HepG2 (cell line): ENCODE data around the gene PTPN20. TPM values are rescaled to one million over a fixed set of nuclear protein-coding genes. Genes with fewer than 3 reads are reported as not detected.

ENCODE experiments used
- ATAC-seq: fragments of 200-7000 bp; cut with Tn5 transposase; 3 replicates; pipeline ENCODE4 v1.9.1; 2020; ENCODE audit warnings: mild to moderate bottlenecking, moderate library complexity
- BruUV-seq: library from RNA; stranded (reverse); fragments of 400-500 nt; replicated peaks from 2 replicates; lab custom pipeline; 2021; lab: Mats Ljungman, UMichigan
- CTCF ChIA-PET: fragments of 300-600 bp; formaldehyde crosslinking; extraction: SDS; loops from one replicate; lab custom pipeline; 2021; ENCODE audit warnings: low total read pairs, inconsistent platforms, low intra/inter-chr PET ratio; lab: Yijun Ruan, JAX
- POLR2A ChIA-PET: fragments of 350-600 bp; sonication (Branson Sonifier 250); formaldehyde crosslinking; loops from one replicate; lab custom pipeline; 2020; ENCODE audit warnings: antibody characterized with exemption, inconsistent platforms; lab: Yijun Ruan, JAX
- DNase-seq: peaks from one replicate; pipeline ENCODE4 v3.0.0-alpha.2; 2015; ENCODE audit warnings: low spot score
- FAIRE-seq: peaks from 3 replicates; lab custom pipeline; 2011; peaks lifted over from hg19 to GRCh38; lab: Jason Lieb, UNC
- H2AFZ ChIP-seq: one replicate; pipeline ENCODE4 v1.6.1; 2011; ENCODE audit warnings: low read length, inconsistent platforms
- H3K27ac ChIP-seq: fragments of 300-600 bp; 3 replicates; pipeline ENCODE4 v1.8.0; 2011; ENCODE audit warnings: mixed run types, mild to moderate bottlenecking, mixed read lengths, low read length, inconsistent platforms; ENCODE audit not compliant: insufficient read depth; ENCODE audit errors: extremely low read length
- H3K27me3 ChIP-seq, 2 experiments: fragments of 200-600 bp in 1 of 2; 2 replicates in 1 of 2; 3 replicates in 1 of 2; pipeline versions ENCODE4 v1.6.0 to v1.8.0; 2011; ENCODE audit warnings: low read length in 2 of 2, mild to moderate bottlenecking in 2 of 2, moderate library complexity in 2 of 2, inconsistent platforms in 1 of 2; ENCODE audit not compliant: insufficient read depth in 2 of 2, control insufficient read depth in 1 of 2
- H3K36me3 ChIP-seq, 2 experiments: fragments of 200-600 bp in 1 of 2; replicated peaks in 1 of 2; 2 replicates in 1 of 2; 3 replicates in 1 of 2; pipeline versions ENCODE4 v1.5.1 to v1.8.0; 2011; ENCODE audit warnings: low read length in 2 of 2, inconsistent platforms in 1 of 2; ENCODE audit not compliant: insufficient read depth in 2 of 2, control insufficient read depth in 1 of 2
- H3K4me1 ChIP-seq: 2 replicates; pipeline ENCODE4 v1.5.1; 2012; ENCODE audit warnings: low read length, inconsistent platforms; ENCODE audit not compliant: insufficient read depth
- H3K4me2 ChIP-seq: 2 replicates; pipeline ENCODE4 v1.6.0; 2011; ENCODE audit warnings: low read depth, low read length, inconsistent platforms
- H3K4me3 ChIP-seq, 3 experiments: fragments of 200-600 bp in 1 of 3; sonication (generic), shearing (Covaris generic) in 1 of 3; replicated peaks in 1 of 3; 2 replicates each; pipeline ENCODE4 v1.5.1; 2011 to 2016; ENCODE audit warnings: low read length in 3 of 3, inconsistent platforms in 2 of 3, low read depth in 2 of 3, mild to moderate bottlenecking in 2 of 3, control low read depth in 1 of 3, mixed read lengths in 1 of 3; ENCODE audit not compliant: insufficient read depth in 1 of 3
- H3K79me2 ChIP-seq: one replicate; pipeline ENCODE4 v1.6.1; 2011; ENCODE audit warnings: low read length, inconsistent platforms; ENCODE audit not compliant: insufficient read depth
- H3K9ac ChIP-seq: 2 replicates; pipeline ENCODE4 v1.6.0; 2011; ENCODE audit warnings: mild to moderate bottlenecking, low read depth, low read length, inconsistent platforms; ENCODE audit not compliant: insufficient read depth
- H3K9me3 ChIP-seq: 2 replicates; pipeline ENCODE4 v1.5.1; 2012; ENCODE audit warnings: mild to moderate bottlenecking, low read length
- H4K20me1 ChIP-seq: 2 replicates; pipeline ENCODE4 v1.6.0; 2011; ENCODE audit warnings: inconsistent platforms, mild to moderate bottlenecking, low read length, moderate library complexity; ENCODE audit not compliant: insufficient read depth
- FOXA1 ChIP-seq, 2 experiments: fragments of 450-650 bp in 1 of 2; sonication (generic) in 1 of 2; formaldehyde crosslinking in 1 of 2; IDR thresholded peaks; 2 replicates each; pipeline versions ENCODE4 v1.4.0 to v1.6.1; 2016 to 2020; ENCODE audit warnings: missing genetic modification reagents in 1 of 2
- KDM5A ChIP-seq: fragments of 200-600 bp; sonication (generic); IDR thresholded peaks from 2 replicates; pipeline ENCODE4 v1.7.0; 2018; ENCODE audit warnings: antibody characterized with exemption, mild to moderate bottlenecking, low read length, borderline replicate concordance
- MED13 ChIP-seq: sonication (generic); formaldehyde crosslinking; IDR thresholded peaks from 2 replicates; pipeline ENCODE4 v1.5.0; 2020; ENCODE audit warnings: missing genetic modification reagents
- RXRA ChIP-seq: sonication (generic); formaldehyde crosslinking; IDR thresholded peaks from 2 replicates; pipeline ENCODE4 v1.5.1; 2020; ENCODE audit warnings: missing genetic modification reagents
- SMYD3 ChIP-seq: sonication (generic); formaldehyde crosslinking; IDR thresholded peaks from 2 replicates; pipeline ENCODE4 v1.8.1; 2023; ENCODE audit warnings: mild to moderate bottlenecking, missing genetic modification reagents
- TAF15 ChIP-seq: fragments of 200-400 bp; formaldehyde crosslinking; IDR thresholded peaks from one replicate; pipeline ENCODE4 v1.6.1; 2018; ENCODE audit warnings: mild to moderate bottlenecking, low read depth, low read length; ENCODE audit not compliant: poor library complexity, severe bottlenecking
- ZNF160 ChIP-seq: sonication (generic); formaldehyde crosslinking; IDR thresholded peaks from 2 replicates; pipeline ENCODE4 v1.8.0; 2022; ENCODE audit warnings: mild to moderate bottlenecking, inconsistent platforms, missing genetic modification reagents
- ZNF235 ChIP-seq: sonication (generic); formaldehyde crosslinking; IDR thresholded peaks from 2 replicates; pipeline ENCODE4 v1.8.1; 2023; ENCODE audit warnings: mild to moderate bottlenecking, missing genetic modification reagents, borderline replicate concordance
- ZNF567 ChIP-seq: sonication (generic); formaldehyde crosslinking; IDR thresholded peaks from 2 replicates; pipeline ENCODE4 v1.8.1; 2023; ENCODE audit warnings: mild to moderate bottlenecking, missing genetic modification reagents, borderline replicate concordance
- ZNF768 ChIP-seq: sonication (generic); formaldehyde crosslinking; IDR thresholded peaks from 2 replicates; pipeline ENCODE4 v1.4.0; 2020; ENCODE audit warnings: missing genetic modification reagents
- WGBS: methylation state at CpG from one replicate; pipeline ENCODE4 v1.1.6; 2017; ENCODE audit warnings: low lambda C conversion rate; 5-methylcytosine and 5-hydroxymethylcytosine counted together
- in situ Hi-C: cut with HindIII; loops from 2 replicates; pipeline ENCODE4 v1.10.0; 2017; ENCODE audit warnings: low pct_unique_long_range_greater_than_20kb; ENCODE audit not compliant: extremely low pct_ligation_motif_present
- intact Hi-C: fragments of 100-400 bp; cut with micrococcal nuclease; formaldehyde crosslinking; loops from one replicate; pipeline ENCODE4 v1.10.0; 2022; ENCODE audit not compliant: unreplicated experiment
- polyA plus RNA-seq, 8 experiments: library from polyadenylated mRNA; depleted of rRNA in 3 of 8; stranded (reverse) in 7 of 8; unstranded in 1 of 8; fragments of >200 nt; fragmentation: Illumina TruSeq in 4 of 8; extraction: Trizol in 4 of 8; gene quantifications; 2 replicates each; pipeline versions ENCODE4 v1.2.1 to v1.2.3, GENCODE V29; 2011 to 2016; ENCODE audit warnings: low read depth in 4 of 8, missing spikeins in 1 of 8, mixed read lengths in 1 of 8; ENCODE audit not compliant: insufficient read depth in 1 of 8
- total RNA-seq, 5 experiments: library from RNA; depleted of rRNA; stranded (reverse); fragments of >200 nt; fragmentation: Illumina TruSeq; extraction: Trizol; gene quantifications; 2 replicates each; pipeline ENCODE4 v1.2.3, GENCODE V29; 2016; ENCODE audit warnings: low read depth in 1 of 5
- TF ChIP-seq, protein P1 (sequence below): sonication (generic); formaldehyde crosslinking; IDR thresholded peaks from 2 replicates; pipeline ENCODE4 v1.9.0; 2021; ENCODE audit warnings: missing genetic modification reagents, mild to moderate bottlenecking, borderline replicate concordance
- TF ChIP-seq, protein P2 (sequence below): sonication (generic); formaldehyde crosslinking; IDR thresholded peaks from 2 replicates; pipeline ENCODE4 v1.5.1; 2020; ENCODE audit warnings: missing genetic modification reagents, mild to moderate bottlenecking, borderline replicate concordance
- TF ChIP-seq, protein P3 (sequence below): IDR thresholded peaks from 2 replicates; pipeline ENCODE4 v1.6.1; 2016; ENCODE audit warnings: missing compliant biosample characterization, missing genetic modification reagents, borderline replicate concordance

The PTPN20 gene
- total and polyA plus RNA-seq, 2 of the 13 experiments (the other 11 are each of a cell fraction or from before 2014, with no cell fraction given) = not detected

DNA sequence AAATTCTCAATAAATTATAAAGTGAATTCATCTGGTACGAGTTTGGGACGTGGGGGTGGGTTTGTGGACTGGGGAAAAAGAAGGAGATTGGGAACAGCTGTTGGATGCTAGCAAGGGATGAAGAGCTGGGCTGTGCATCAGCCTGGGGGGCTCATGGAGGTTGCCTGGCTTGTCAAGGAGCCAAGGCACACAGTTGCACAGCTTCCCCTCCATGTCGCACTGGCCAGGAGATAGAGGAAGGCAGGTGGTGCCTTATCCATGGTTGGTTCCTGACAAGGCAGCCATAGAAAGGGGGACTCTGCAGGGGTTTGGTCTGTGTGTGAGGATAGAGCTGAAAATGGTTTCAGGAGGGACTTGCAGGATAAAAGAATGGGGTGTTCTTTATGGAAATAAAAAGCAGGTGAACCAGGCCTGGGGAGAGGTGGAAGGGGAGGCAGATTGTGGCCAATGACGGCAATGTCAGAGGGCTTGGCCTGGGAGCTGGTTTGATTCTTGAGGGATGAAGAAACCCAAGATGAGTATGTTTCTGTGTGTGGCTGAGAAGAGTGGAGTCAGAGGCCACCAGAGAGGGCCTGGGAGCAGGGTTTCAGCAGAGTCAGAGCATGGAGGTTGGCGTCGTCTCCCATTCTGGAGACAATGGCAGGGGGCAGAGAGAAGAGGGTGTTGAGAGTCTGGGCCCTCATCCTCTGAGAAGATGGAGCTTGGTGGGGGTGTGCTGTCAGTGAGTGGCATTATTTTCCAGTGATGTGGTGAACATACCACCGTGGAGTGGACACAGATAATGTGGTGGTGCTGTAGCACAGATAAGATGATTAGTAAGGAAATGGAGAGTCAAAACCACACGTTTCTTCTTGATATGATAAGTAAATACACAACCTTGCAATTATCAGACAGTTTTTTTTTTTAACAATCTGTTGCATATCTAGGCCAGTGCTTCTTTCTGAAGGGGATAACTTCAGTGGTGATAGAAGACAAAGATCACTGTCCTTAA lies 108.2 kb downstream of the PTPN20 start:
- Histone ChIP-seq H3K79me2 (no peaks in the 10 kb centered on the region), H3K4me1 (peaks cover 14% of the 10 kb centered on the region), H3K9ac (no peak overlapping the region), H4K20me1 (no peaks in the 10 kb centered on the region), H3K27me3 (peaks cover 0 to 15% of the 10 kb centered on the region in 2 experiments; a peak in 3 of 5 replicates), H3K27ac (no peak overlapping the region), H3K4me3 (no peak overlapping the region), H3K36me3 (no peaks in the 10 kb centered on the region), H3K9me3 (no peaks in the 10 kb centered on the region), H2AFZ (no peak overlapping the region), H3K4me2 (no peak overlapping the region)
- no TSS peak for BruUV-seq
- ChIA-PET CTCF (no interaction called here), POLR2A (no interaction called here)
- ATAC-seq (no peak), FAIRE-seq (no peak), DNase-seq (no peak)
- intact Hi-C loops = no loop called here
- 31% methylated on average over 8 of the region's 8 CpGs for WGBS
- in situ Hi-C loops = loop anchor here (10.0 kb wide), 1 partner anchor 285 kb away; the partner anchor contains the start of gene GDF10
- no peak for TF ChIP-seq RXRA (CRISPR knock-in tag)
- TF ChIP-seq, protein P1, sequence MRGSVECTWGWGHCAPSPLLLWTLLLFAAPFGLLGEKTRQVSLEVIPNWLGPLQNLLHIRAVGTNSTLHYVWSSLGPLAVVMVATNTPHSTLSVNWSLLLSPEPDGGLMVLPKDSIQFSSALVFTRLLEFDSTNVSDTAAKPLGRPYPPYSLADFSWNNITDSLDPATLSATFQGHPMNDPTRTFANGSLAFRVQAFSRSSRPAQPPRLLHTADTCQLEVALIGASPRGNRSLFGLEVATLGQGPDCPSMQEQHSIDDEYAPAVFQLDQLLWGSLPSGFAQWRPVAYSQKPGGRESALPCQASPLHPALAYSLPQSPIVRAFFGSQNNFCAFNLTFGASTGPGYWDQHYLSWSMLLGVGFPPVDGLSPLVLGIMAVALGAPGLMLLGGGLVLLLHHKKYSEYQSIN (CRISPR knock-in tag) = no peak

DNA sequence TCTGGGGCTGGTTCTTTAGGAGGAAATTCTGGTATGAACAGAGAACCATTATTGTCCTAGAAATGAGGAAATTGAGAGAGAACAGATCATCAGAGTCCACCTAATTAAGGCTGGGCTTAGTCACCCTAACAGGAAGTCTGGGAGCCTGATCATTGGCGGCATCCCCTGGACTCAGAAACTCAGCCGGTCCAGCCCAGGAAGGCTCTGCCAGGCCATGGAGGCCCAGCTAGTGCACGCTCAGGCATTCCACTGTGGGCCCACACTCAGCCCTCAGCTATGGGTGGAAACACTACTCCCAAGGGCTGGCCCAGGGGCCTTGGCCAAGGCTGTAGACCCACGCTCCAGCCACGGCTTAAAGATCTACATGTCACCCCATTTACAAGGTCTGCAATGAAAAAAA lies 109.2 kb downstream of the PTPN20 start:
- no peaks in the 10 kb centered on the region for H4K20me1 ChIP-seq
- no peaks in the 10 kb centered on the region for H3K9me3 ChIP-seq
- no peak for ATAC-seq
- H3K4me3 ChIP-seq = no peak overlapping the region
- ChIA-PET CTCF (no interaction called here), POLR2A (no interaction called here)
- BruUV-seq = no TSS peak
- H3K4me2 ChIP-seq = no peak overlapping the region
- H3K27ac ChIP-seq = no peak overlapping the region
- in situ Hi-C loops = loop anchor here (10.0 kb wide), 1 partner anchor 284 kb away; the partner anchor contains the start of gene GDF10
- H3K36me3 ChIP-seq = no peaks in the 10 kb centered on the region
- intact Hi-C loops = no loop called here
- 10% methylated on average over 3 of the region's 5 CpGs for WGBS
- no peak for FAIRE-seq
- H3K4me1 ChIP-seq = peaks cover 14% of the 10 kb centered on the region
- no peaks in the 10 kb centered on the region for H3K79me2 ChIP-seq
- H2AFZ ChIP-seq = no peak overlapping the region
- H3K27me3 ChIP-seq = peaks cover 0 to 15% of the 10 kb centered on the region in 2 experiments; a peak in 3 of 5 replicates
- no peak for DNase-seq
- no peak overlapping the region for H3K9ac ChIP-seq
- no peak for TF ChIP-seq TAF15
- no peak for TF ChIP-seq MED13 (CRISPR knock-in tag)
- TF ChIP-seq SMYD3 = no peak
- TF ChIP-seq ZNF235 (CRISPR knock-in tag) = no peak
- no peak for TF ChIP-seq ZNF160 (CRISPR knock-in tag)
- TF ChIP-seq ZNF768 (CRISPR knock-in tag) = no peak
- TF ChIP-seq, protein P2, sequence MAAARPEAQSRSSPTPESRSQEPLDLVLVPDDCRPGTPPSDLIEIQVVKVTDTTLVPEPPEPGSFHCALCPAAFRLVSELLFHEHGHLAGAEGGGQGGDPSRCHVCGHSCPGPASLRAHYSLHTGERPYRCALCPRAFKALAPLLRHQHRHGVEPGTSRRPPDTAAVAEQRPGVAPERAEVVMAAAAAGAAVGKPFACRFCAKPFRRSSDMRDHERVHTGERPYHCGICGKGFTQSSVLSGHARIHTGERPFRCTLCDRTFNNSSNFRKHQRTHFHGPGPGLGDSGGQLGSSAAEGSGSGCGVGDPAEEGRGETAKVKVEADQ (CRISPR knock-in tag) = no peak
- TF ChIP-seq KDM5A = no peak
- TF ChIP-seq, protein P3, sequence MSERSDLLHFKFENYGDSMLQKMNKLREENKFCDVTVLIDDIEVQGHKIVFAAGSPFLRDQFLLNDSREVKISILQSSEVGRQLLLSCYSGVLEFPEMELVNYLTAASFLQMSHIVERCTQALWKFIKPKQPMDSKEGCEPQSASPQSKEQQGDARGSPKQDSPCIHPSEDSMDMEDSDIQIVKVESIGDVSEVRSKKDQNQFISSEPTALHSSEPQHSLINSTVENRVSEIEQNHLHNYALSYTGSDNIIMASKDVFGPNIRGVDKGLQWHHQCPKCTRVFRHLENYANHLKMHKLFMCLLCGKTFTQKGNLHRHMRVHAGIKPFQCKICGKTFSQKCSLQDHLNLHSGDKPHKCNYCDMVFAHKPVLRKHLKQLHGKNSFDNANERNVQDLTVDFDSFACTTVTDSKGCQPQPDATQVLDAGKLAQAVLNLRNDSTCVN (CRISPR knock-in tag) = no peak
- TF ChIP-seq ZNF567 (CRISPR knock-in tag) = no peak
- TF ChIP-seq FOXA1 (IDR thresholded peaks at IDR 0.05) = no peak
- TF ChIP-seq FOXA1 (CRISPR knock-in tag; IDR thresholded peaks at IDR 0.05) = no peak
